Caco-2 (cell line): ENCODE results near the gene CNDP2. TPM values are rescaled to one million over a fixed set of nuclear protein-coding genes. Genes with fewer than 3 reads are reported as not detected.

Experiments used
- BruUV-seq: library from RNA; stranded (reverse); fragments of 400-500 nt; replicated peaks from 2 replicates; lab custom pipeline; 2021; lab: Mats Ljungman, UMichigan
- CTCF ChIA-PET: fragments of 300-600 bp; sonication (Branson Sonifier 250); formaldehyde crosslinking; loops from one replicate; lab custom pipeline; 2022; ENCODE audit warnings: antibody characterized with exemption; lab: Charles Lee
- POLR2A ChIA-PET: fragments of 300-600 bp; sonication (Branson Sonifier 250); formaldehyde crosslinking; loops from one replicate; lab custom pipeline; 2022; ENCODE audit warnings: antibody characterized with exemption; lab: Charles Lee
- DNase-seq, 2 experiments: peaks; one replicate each; pipeline versions ENCODE4 v3.0.0 to v3.0.0-alpha.2; 2020 to 2022
- H3K27me3 ChIP-seq: replicated peaks from 2 replicates; pipeline ENCODE4 v1.6.0; 2011; ENCODE audit warnings: low read length; ENCODE audit not compliant: control insufficient read depth, insufficient read depth
- H3K36me3 ChIP-seq: 2 replicates; pipeline ENCODE4 v1.5.1; 2011; ENCODE audit warnings: low read length; ENCODE audit not compliant: control insufficient read depth, insufficient read depth
- H3K4me1 ChIP-seq: fragments of 250-450 bp; sonication (Bioruptor Pico); 2 replicates; pipeline ENCODE4 v1.5.1; 2020; ENCODE audit warnings: mild to moderate bottlenecking
- H3K4me3 ChIP-seq: 2 replicates; pipeline ENCODE4 v1.5.1; 2011; ENCODE audit warnings: low read depth, mild to moderate bottlenecking, control low read depth, low read length
- H3K9me3 ChIP-seq: fragments of 250-450 bp; sonication (Bioruptor Pico); 2 replicates; pipeline ENCODE4 v1.5.1; 2020; ENCODE audit warnings: mild to moderate bottlenecking, moderate library complexity
- H3K27ac Mint-ChIP-seq: one replicate; pipeline ENCODE4 v1.8.0; 2022; ENCODE audit warnings: mixed read lengths; ENCODE audit not compliant: unreplicated experiment
- H3K27me3 Mint-ChIP-seq: one replicate; pipeline ENCODE4 v1.8.0; 2022; ENCODE audit warnings: mixed read lengths; ENCODE audit not compliant: insufficient read depth, unreplicated experiment
- H3K36me3 Mint-ChIP-seq: one replicate; pipeline ENCODE4 v1.8.0; 2022; ENCODE audit warnings: mild to moderate bottlenecking, mixed read lengths; ENCODE audit not compliant: insufficient read depth, unreplicated experiment
- H3K4me1 Mint-ChIP-seq: one replicate; pipeline ENCODE4 v1.8.0; 2022; ENCODE audit warnings: low read depth, mixed read lengths; ENCODE audit not compliant: unreplicated experiment
- H3K4me3 Mint-ChIP-seq: one replicate; pipeline ENCODE4 v1.8.0; 2022; ENCODE audit warnings: mild to moderate bottlenecking, moderate library complexity, mixed read lengths; ENCODE audit not compliant: unreplicated experiment
- H3K9me3 Mint-ChIP-seq: one replicate; pipeline ENCODE4 v1.8.0; 2022; ENCODE audit warnings: mixed read lengths; ENCODE audit not compliant: unreplicated experiment
- intact Hi-C: fragments of 100-400 bp; cut with micrococcal nuclease; formaldehyde crosslinking; loops from one replicate; pipeline ENCODE4 v1.10.0; 2022; ENCODE audit not compliant: unreplicated experiment
- total RNA-seq: library from RNA; stranded (reverse); gene quantifications from 2 replicates; pipeline ENCODE4 v1.2.3, GENCODE V29; 2022
- TF ChIP-seq, protein P1 (sequence below), 2 experiments: fragments of 200-600 bp in 1 of 2; IDR thresholded peaks; 1 replicate in 1 of 2; 2 replicates in 1 of 2; pipeline versions ENCODE4 v1.5.1 to v1.8.0; 2011 to 2022; ENCODE audit warnings: antibody characterized with exemption in 1 of 2, control low read depth in 1 of 2, inconsistent platforms in 1 of 2, low read depth in 1 of 2, low read length in 1 of 2, mild to moderate bottlenecking in 1 of 2, moderate library complexity in 1 of 2; ENCODE audit not compliant: insufficient read depth in 1 of 2, severe bottlenecking in 1 of 2, unreplicated experiment in 1 of 2

The CNDP2 gene
- total RNA-seq, 1 experiment from 2014 or later, result 113 TPM

DNA sequence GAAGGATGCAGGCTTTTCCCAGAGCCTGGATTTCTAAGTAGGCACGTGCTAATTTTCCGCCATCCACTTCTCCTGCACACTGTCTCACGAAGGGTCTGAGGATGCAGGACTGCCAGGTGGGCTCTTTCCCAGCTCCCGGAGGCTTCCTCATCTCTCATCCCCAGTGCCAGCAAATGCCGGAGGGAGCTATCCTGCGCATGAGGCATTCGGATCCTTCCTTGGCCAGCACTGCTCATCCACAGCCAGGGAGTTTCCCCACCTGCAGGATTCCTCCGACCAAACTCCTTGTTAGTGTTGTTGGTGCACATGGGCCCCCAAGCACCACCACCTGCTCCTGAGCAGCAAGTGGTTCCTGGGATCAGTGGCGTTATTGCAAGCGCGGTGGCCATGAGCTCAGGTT lies 43.1 kb downstream of the CNDP2 start:
- Histone ChIP-seq H3K4me3 (no peak overlapping the region), H3K9me3 (no peaks in the 10 kb centered on the region), H3K27me3 (no peaks in the 10 kb centered on the region), H3K4me1 (peaks cover 26% of the 10 kb centered on the region), H3K36me3 (no peaks in the 10 kb centered on the region)
- ChIA-PET CTCF (no interaction called here), POLR2A (no interaction called here)
- H3K36me3 Mint-ChIP-seq, result no peaks in the 10 kb centered on the region
- no peaks in the 10 kb centered on the region for H3K27me3 Mint-ChIP-seq
- H3K4me3 Mint-ChIP-seq, result no peak overlapping the region
- no peaks in the 10 kb centered on the region for H3K9me3 Mint-ChIP-seq
- BruUV-seq, result no TSS peak
- TF ChIP-seq, protein P1, sequence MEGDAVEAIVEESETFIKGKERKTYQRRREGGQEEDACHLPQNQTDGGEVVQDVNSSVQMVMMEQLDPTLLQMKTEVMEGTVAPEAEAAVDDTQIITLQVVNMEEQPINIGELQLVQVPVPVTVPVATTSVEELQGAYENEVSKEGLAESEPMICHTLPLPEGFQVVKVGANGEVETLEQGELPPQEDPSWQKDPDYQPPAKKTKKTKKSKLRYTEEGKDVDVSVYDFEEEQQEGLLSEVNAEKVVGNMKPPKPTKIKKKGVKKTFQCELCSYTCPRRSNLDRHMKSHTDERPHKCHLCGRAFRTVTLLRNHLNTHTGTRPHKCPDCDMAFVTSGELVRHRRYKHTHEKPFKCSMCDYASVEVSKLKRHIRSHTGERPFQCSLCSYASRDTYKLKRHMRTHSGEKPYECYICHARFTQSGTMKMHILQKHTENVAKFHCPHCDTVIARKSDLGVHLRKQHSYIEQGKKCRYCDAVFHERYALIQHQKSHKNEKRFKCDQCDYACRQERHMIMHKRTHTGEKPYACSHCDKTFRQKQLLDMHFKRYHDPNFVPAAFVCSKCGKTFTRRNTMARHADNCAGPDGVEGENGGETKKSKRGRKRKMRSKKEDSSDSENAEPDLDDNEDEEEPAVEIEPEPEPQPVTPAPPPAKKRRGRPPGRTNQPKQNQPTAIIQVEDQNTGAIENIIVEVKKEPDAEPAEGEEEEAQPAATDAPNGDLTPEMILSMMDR (IDR thresholded peaks at IDR 0.05; ENCODE audit: insufficient read depth in 1 of 2, low read depth in 1 of 2, low read length in 1 of 2, severe bottlenecking in 1 of 2, unreplicated experiment in 1 of 2), result no peak
- H3K4me1 Mint-ChIP-seq, result no peaks in the 10 kb centered on the region
- intact Hi-C loops, result no loop called here
- no peak for DNase-seq
- H3K27ac Mint-ChIP-seq, result no peak overlapping the region

DNA sequence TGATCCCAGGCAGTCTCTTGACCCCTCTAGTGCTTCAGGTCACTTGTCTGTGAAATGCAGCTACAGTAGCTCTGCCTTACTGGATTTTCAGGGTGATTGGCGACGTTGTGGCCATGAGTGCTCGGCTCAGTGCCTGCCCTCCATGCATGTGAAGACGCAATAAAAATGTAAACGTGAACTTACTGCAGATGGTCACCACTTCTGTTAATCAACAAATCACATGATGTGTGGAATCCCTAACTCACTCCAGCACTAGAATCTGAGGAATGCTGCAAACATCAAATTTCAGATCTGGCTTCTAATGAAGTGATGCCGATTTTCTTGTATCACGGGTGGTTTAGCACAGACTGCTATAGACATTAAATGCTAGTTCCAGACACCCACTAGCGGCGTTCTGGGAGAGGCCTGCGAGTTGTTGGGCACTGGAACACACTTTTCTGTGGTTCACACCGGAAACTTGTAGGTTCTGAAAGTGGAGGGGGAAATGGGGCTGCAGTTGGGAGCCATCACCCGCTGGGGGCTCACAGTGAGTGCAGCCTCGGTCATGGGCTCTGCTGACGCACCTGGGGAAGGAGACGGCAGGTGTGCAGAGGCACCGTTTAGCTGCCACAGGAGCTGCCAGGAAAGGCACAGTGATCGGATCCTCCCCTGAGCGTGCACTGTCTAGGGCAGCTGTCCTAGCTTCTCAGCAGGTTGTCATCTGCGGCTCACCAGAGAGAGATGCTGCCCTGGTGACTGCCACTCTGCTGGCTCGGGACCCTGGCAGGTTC lies 44.7 kb downstream of the CNDP2 start:
- no peaks in the 10 kb centered on the region for H3K9me3 Mint-ChIP-seq
- no peak for DNase-seq
- intact Hi-C loops, result no loop called here
- ChIA-PET CTCF (no interaction called here), POLR2A (interaction anchor here (1.4 kb wide), 1 partner anchor 45 kb away, joined by 6 read pairs; the partner anchor contains the start of gene CNDP2)
- no TSS peak for BruUV-seq
- no peak overlapping the region for H3K27ac Mint-ChIP-seq
- no peaks in the 10 kb centered on the region for H3K27me3 Mint-ChIP-seq
- H3K27me3 ChIP-seq, result no peaks in the 10 kb centered on the region
- no peak overlapping the region for H3K4me3 Mint-ChIP-seq
- no peaks in the 10 kb centered on the region for H3K36me3 ChIP-seq
- no peak overlapping the region for H3K4me3 ChIP-seq
- peaks cover 26% of the 10 kb centered on the region for H3K4me1 ChIP-seq
- no peaks in the 10 kb centered on the region for H3K36me3 Mint-ChIP-seq
- H3K4me1 Mint-ChIP-seq, result no peaks in the 10 kb centered on the region
- no peaks in the 10 kb centered on the region for H3K9me3 ChIP-seq
- TF ChIP-seq, protein P1 (IDR thresholded peaks at IDR 0.05; ENCODE audit: insufficient read depth in 1 of 2, low read depth in 1 of 2, low read length in 1 of 2, severe bottlenecking in 1 of 2, unreplicated experiment in 1 of 2), result no peak

DNA sequence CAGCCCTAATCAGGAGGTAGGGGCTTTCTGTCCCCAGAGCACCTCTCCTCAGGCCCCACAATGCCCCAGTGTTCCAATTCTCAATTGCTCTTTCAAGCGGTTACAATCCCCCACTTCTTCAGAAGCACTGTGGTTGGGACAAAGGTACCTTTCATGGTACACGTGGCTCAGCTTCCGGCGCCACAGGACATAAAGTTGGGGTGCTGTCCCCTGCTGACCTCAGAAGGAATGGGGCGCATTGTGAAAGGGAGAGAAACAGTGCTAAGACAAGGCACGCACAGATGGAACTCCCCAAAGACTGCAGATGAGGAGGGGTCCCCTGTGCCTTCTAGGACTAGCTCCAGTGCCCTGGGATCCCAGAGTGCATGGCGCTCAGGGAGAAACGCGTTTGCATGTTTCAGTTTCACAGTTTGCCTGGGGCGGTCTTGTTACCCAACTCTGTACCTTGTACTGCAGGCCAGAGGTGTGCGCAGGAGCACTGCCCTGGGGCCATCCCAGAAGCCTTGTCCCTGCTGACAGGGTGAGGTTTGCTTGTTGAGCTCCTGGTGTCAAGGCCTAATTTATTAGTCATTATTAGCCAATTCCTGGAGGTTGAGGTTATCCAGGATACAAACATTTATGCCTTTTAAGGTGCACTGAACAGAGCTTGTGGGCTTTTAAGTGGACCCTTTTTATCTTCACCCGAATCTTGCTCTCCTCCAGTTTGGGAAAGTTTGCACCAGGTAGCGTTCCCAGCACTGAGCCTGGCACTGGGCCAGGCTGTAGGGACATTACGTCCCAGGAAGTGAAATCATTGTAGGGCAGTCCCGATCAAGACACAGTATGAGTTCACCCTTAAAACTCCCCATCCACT lies 45.8 kb downstream of the CNDP2 start:
- TF ChIP-seq, protein P1 (IDR thresholded peaks at IDR 0.05; ENCODE audit: insufficient read depth in 1 of 2, low read depth in 1 of 2, low read length in 1 of 2, severe bottlenecking in 1 of 2, unreplicated experiment in 1 of 2), result no peak
- no peak overlapping the region for H3K4me3 Mint-ChIP-seq
- no peaks in the 10 kb centered on the region for H3K4me1 Mint-ChIP-seq
- H3K27me3 Mint-ChIP-seq, result no peaks in the 10 kb centered on the region
- no peak overlapping the region for H3K4me3 ChIP-seq
- H3K36me3 Mint-ChIP-seq, result no peaks in the 10 kb centered on the region
- ChIA-PET POLR2A (interaction anchor here (1.0 to 1.4 kb wide), 3 partner anchors 25 to 46 kb away, joined by 3 to 7 read pairs (median 6); partner anchors contain the start of gene CNDP2), CTCF (interaction anchor here (1.0 kb wide), 2 partner anchors 10 to 25 kb away, joined by 5 to 7 read pairs; no protein-coding TSS in a partner anchor)
- no peaks in the 10 kb centered on the region for H3K27me3 ChIP-seq
- intact Hi-C loops, result loop anchor here (1.0 to 2.0 kb wide), 2 partner anchors 25 to 45 kb away; partner anchors contain the start of gene CNDP2
- no peaks in the 10 kb centered on the region for H3K9me3 ChIP-seq
- H3K36me3 ChIP-seq, result no peaks in the 10 kb centered on the region
- H3K4me1 ChIP-seq, result peaks cover 26% of the 10 kb centered on the region
- no TSS peak for BruUV-seq
- H3K9me3 Mint-ChIP-seq, result no peaks in the 10 kb centered on the region
- no peak overlapping the region for H3K27ac Mint-ChIP-seq
- DNase-seq, result peak; percentile 83 to 91
